ENCODE results near the gene AACS. TPM values are rescaled to one million over a fixed set of nuclear protein-coding genes. Genes with fewer than 3 reads are reported as not detected.

The AACS gene
- total RNA-seq, 2 donors from 2014 or later: 15.0 to 22.4 TPM

DNA sequence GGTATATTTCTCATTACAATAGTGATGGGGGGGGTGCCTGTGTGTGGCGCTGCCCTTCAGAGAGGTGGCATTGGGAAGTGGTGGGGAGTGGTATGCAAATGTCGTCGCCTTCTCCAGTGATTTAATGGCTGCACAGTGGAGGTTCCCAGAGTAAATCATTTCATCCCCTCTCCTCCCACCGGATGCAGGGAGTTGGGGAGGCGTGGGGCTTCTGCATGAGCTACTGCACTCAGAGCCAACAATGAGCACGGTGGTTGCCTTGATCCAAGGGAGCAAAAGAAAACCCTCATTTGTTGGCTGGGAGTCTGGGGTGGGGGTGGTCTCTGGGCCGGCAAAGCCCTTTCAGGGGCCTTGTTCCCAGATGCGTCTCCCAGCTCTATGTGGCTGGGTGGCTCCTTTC lies 124.3 kb downstream of the AACS start:
- Histone ChIP-seq H3K27me3 (peaks cover 0 to 35% of the 10 kb centered on the region in 2 donors), H3K4me1 (peaks cover 14% of the 10 kb centered on the region), H3K4me3 (no peak overlapping the region), H3K36me3 (replicated peaks in 1 of 2; ENCODE audit: insufficient read depth in 1 of 2, low read depth in 2 of 2) (no peaks in the 10 kb centered on the region), H3K27ac (no peak overlapping the region), H3K9me3 (no peaks in the 10 kb centered on the region)
- ATAC-seq (no peak), DNase-seq (no peak)
- WGBS, 2 donors: 14 to 25% methylated on average over 3 to 8 of the region's 8 CpGs
- intact Hi-C loops (cut with DNase I): no loop called here
- TF ChIP-seq, protein P1, sequence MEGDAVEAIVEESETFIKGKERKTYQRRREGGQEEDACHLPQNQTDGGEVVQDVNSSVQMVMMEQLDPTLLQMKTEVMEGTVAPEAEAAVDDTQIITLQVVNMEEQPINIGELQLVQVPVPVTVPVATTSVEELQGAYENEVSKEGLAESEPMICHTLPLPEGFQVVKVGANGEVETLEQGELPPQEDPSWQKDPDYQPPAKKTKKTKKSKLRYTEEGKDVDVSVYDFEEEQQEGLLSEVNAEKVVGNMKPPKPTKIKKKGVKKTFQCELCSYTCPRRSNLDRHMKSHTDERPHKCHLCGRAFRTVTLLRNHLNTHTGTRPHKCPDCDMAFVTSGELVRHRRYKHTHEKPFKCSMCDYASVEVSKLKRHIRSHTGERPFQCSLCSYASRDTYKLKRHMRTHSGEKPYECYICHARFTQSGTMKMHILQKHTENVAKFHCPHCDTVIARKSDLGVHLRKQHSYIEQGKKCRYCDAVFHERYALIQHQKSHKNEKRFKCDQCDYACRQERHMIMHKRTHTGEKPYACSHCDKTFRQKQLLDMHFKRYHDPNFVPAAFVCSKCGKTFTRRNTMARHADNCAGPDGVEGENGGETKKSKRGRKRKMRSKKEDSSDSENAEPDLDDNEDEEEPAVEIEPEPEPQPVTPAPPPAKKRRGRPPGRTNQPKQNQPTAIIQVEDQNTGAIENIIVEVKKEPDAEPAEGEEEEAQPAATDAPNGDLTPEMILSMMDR (IDR thresholded peaks at IDR 0.05): no peak
- TF ChIP-seq POLR2A (IDR thresholded peaks at IDR 0.05): no peak

DNA sequence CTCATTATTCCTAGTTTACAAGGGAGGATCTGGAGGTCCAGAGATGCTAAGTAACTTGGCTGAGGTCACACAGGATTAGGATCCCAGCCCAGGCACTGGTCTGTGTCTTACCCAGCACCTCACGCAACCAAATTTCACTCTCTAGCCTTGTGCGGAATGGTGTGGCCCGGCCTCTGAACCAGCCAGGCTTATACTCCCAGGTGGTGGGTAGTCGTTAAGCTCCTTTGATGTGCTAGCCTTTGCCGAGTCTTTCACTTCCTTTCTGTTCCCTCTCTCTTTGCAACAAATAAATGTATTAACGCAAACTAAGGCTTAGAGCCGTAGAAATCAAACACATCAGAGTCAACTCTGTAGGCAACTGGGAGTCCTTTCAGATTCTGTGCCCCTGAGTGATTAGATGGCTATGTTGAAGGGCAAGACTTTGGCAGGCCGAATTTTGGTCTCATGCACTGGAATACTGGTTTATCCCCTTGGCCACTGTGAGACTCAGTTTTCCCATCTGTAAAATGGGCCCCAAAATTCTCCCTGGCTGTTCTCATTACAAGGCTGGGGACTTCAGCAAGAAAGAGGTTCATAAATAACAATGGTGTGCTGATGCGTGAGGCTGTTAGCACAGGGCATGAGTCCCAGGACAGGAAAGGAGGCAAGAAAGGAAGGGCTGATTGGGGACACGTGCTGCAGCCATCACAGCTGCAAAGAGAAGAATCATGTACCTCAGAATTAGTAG lies 126.3 kb downstream of the AACS start:
- intact Hi-C loops (cut with DNase I): loop anchor here (5.0 kb wide), 1 partner anchor 196 kb away; no protein-coding TSS in a partner anchor
- peaks cover 0 to 35% of the 10 kb centered on the region in 2 donors for H3K27me3 ChIP-seq
- ATAC-seq: no peak
- H3K9me3 ChIP-seq: no peaks in the 10 kb centered on the region
- H3K27ac ChIP-seq: no peak overlapping the region
- no peak for TF ChIP-seq POLR2A (IDR thresholded peaks at IDR 0.05)
- TF ChIP-seq, protein P1 (IDR thresholded peaks at IDR 0.05): no peak
- no peak for DNase-seq
- WGBS, 2 donors: 65 to 70% methylated on average over 10 of the region's 10 CpGs
- H3K36me3 ChIP-seq (replicated peaks in 1 of 2; ENCODE audit: insufficient read depth in 1 of 2, low read depth in 2 of 2): no peaks in the 10 kb centered on the region
- H3K4me1 ChIP-seq: peaks cover 10% of the 10 kb centered on the region
- H3K4me3 ChIP-seq: no peak overlapping the region

DNA sequence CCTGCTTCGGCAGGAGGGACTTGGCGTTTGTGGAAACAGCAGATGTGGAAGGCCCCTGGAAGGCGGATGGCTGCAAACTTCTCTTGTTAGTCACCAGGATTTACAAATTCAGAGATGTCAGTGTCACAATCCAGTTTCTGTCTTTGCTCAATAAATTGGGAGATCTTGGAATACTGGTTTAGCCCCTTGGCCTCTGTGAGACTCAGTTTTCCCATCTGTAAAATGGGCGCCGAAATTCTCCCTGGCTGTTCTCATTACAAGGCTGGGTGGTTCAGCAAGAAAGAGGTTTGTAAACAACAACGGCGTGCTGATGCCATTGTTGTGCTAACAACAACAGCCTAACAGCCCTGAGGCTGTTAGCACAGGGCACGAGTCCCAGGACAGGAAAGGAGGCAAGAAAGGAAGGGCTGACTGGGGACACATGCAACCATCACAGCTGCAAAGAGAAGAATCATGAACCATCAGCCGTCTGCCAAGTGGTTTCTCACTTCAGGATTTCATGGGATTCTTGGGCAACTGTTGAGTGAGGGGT lies 127.5 kb downstream of the AACS start:
- intact Hi-C loops (cut with DNase I): loop anchor here (5.0 kb wide), 1 partner anchor 195 kb away; no protein-coding TSS in a partner anchor
- WGBS, 2 donors: 57 to 58% methylated on average over 9 of the region's 9 CpGs

More for the DNA sequence above, 127.5 kb downstream of the AACS start:
- no peaks in the 10 kb centered on the region for H3K4me1 ChIP-seq
- TF ChIP-seq, protein P1 (IDR thresholded peaks at IDR 0.05): no peak
- no peak for TF ChIP-seq POLR2A (IDR thresholded peaks at IDR 0.05)
- H3K9me3 ChIP-seq: no peaks in the 10 kb centered on the region
- DNase-seq (no peak), ATAC-seq (no peak)
- peaks cover 0 to 26% of the 10 kb centered on the region in 2 donors for H3K27me3 ChIP-seq
- no peak overlapping the region for H3K27ac ChIP-seq
- no peaks in the 10 kb centered on the region for H3K36me3 ChIP-seq (replicated peaks in 1 of 2; ENCODE audit: insufficient read depth in 1 of 2, low read depth in 2 of 2)
- no peak overlapping the region for H3K4me3 ChIP-seq

Small RNAs within 50 kb of the gene (small RNA-seq; reads per million reads assigned to genes)
- gene AC122688.1: not detected

Other genes starting within 250 kb of the AACS start
- gene SCARB1, start 201.6 kb upstream of the AACS start, total RNA-seq: 10 to 100 TPM; 16.5 to 18.9 TPM
- 100 to 1,000 TPM; 637 to 675 TPM for gene UBC, start 150.8 kb upstream of the AACS start, total RNA-seq
- 10 to 100 TPM; 10.1 to 10.5 TPM for gene DHX37, start 76.3 kb upstream of the AACS start, total RNA-seq
- gene BRI3BP, start 71.8 kb upstream of the AACS start, total RNA-seq: 1 to 10 TPM; 5.9 to 8.0 TPM
- under 1 TPM; 0.26 to 0.33 TPM for gene TMEM132B, start 121.0 kb downstream of the AACS start, total RNA-seq

Measured in body of pancreas (tissue), 4 donors.